NCI-H2227 (cell line): ENCODE results near the gene ENTPD8.
"Not testable (repeated sequence)": the region's sequence is repeated elsewhere in the genome, so short reads cannot be mapped to it uniquely, and the experiment has no call there.

Experiments used
- DNase-seq: peaks from one replicate; lab custom pipeline; 2025; ENCODE audit not compliant: unreplicated experiment; lab: John Stamatoyannopoulos, UW

The ENTPD8 gene

GRCh38 chr9:137395666-137396010, 45.5 kb downstream of the ENTPD8 start:
- DNase-seq, result no peak

GRCh38 chr9:137394866-137395665, 46.1 kb downstream of the ENTPD8 start:
- no peak for DNase-seq

GRCh38 chr9:137393176-137394150, 47.7 kb downstream of the ENTPD8 start:
- no peak for DNase-seq

- no peak for DNase-seq
Observed at GRCh38 chr9:137392232-137393007, 48.7 kb downstream of the ENTPD8 start.

- DNase-seq, result no peak
Observed at GRCh38 chr9:137391411-137391754, 49.8 kb downstream of the ENTPD8 start.

GRCh38 chr9:137390553-137391410, 50.4 kb downstream of the ENTPD8 start:
- no peak for DNase-seq

- no peak for DNase-seq
Observed at GRCh38 chr9:137389428-137389746, 51.8 kb downstream of the ENTPD8 start.

GRCh38 chr9:137388589-137389427, 52.3 kb downstream of the ENTPD8 start:
- no peak for DNase-seq

- DNase-seq, result no peak
Observed at GRCh38 chr9:137387891-137388560, 53.1 kb downstream of the ENTPD8 start.

GRCh38 chr9:137387114-137387890, 53.9 kb downstream of the ENTPD8 start:
- DNase-seq, result no peak

- DNase-seq, result not testable (repeated sequence)
Observed at GRCh38 chr9:137386507-137387113, 54.5 kb downstream of the ENTPD8 start.

GRCh38 chr9:137385061-137385655, 56.0 kb downstream of the ENTPD8 start:
- no peak for DNase-seq
